GM06990 (cell line): ENCODE data around the gene ARID5B.
"Not testable (repeated sequence)": the region's sequence is repeated elsewhere in the genome, so short reads cannot be mapped to it uniquely, and the experiment has no call there.

Experiments
- DNase-seq: peaks from one replicate; pipeline ENCODE4 v3.0.0-alpha.2; 2011; ENCODE audit not compliant: insufficient read length; ENCODE audit errors: extremely low read depth
- H3K27me3 ChIP-seq: replicated peaks from 2 replicates; pipeline ENCODE4 v1.6.0; 2011; ENCODE audit warnings: low read length; ENCODE audit not compliant: control insufficient read depth, insufficient read depth
- H3K36me3 ChIP-seq: 2 replicates; pipeline ENCODE4 v1.5.1; 2011; ENCODE audit warnings: low read length; ENCODE audit not compliant: control insufficient read depth, insufficient read depth
- H3K4me3 ChIP-seq: replicated peaks from 2 replicates; pipeline ENCODE4 v1.5.1; 2011; ENCODE audit warnings: low read depth, mild to moderate bottlenecking, control low read depth, low read length
- CTCF ChIP-seq: IDR thresholded peaks from 2 replicates; pipeline ENCODE4 v1.5.1; 2011; ENCODE audit warnings: low read length, control low read depth, mild to moderate bottlenecking, inconsistent platforms; ENCODE audit not compliant: insufficient read depth, poor library complexity, severe bottlenecking

Gene ARID5B

DNA sequence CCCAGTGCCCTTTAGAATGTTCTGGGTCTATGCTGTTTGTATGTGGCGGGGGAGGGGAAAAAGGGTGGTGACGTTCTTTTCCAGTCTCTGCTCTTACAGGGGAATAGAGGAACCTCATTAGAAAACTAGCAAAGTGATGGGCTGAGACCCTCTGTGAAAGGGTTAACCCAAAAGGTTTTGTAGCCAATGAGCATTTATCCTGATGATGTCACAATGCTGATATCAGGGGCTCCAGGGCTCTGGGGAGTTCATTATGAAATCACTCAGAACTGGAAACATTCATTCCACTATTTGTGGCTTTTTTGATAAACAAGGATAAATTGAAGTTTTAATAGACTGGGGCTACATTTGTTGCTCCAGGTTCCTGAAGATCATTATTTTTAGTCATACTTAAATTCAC is 71.7 kb downstream of the ARID5B start:
- no peaks in the 10 kb centered on the region for H3K36me3 ChIP-seq
- no peak for TF ChIP-seq CTCF
- H3K27me3 ChIP-seq, result no peaks in the 10 kb centered on the region
- no peak overlapping the region for H3K4me3 ChIP-seq
- no peak for DNase-seq

DNA sequence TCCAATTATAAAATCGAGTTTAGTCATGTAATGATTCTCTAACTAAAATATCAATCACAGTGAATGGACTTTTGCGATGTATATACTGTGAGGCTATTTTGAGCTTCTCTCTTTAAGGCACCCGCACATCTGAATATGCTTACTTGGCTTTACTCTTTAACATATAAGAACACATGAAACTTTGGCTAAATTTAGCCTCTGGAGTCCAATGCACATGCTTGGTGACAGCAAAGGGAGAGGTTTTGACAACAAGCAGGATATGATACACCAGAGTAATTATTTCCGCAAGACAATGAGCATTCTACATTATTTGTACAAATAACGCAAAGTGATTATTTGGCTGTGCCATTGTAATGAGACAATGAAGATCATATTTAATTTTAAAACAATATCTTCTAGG is 72.4 kb downstream of the ARID5B start:
- no peaks in the 10 kb centered on the region for H3K36me3 ChIP-seq
- no peak for DNase-seq
- no peak for TF ChIP-seq CTCF
- H3K27me3 ChIP-seq, result no peaks in the 10 kb centered on the region
- no peak overlapping the region for H3K4me3 ChIP-seq

DNA sequence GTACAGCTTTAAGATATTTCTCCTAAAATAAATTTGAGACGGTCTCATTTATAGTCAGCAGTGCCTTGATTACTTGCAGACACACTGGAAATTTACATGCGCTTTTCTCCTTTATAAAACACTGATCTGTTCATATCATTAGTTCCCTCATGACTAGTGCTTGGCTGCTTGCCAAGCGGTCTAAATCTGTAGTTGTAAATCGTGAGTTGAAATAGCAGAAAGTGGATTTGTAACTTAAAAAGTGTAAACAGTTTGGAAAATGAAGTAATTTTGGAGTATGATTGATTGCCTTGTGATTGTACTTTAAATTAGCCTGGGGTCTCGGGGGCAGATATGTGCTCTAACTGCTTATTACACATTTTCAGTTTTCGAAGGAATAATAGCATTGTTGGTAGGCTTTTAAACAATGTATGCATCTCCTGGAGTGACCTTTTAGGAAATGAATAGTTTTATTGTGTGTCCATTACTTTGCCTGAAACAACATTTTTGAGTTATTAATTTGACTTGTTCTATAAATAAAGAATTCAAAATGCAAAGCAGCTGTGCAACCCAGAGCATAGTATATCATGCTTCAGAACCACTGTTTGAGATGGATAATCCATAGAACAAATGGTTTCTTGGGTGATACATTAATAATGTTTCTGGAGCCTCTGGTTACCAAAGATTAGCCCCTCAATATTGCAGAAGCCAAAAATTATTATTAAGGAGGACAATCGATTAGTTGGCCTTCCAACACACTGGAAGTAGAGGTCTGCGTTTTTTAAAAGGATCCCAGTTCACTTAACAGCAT is 73.3 kb downstream of the ARID5B start:
- H3K4me3 ChIP-seq, result peak overlapping the region; percentile 24; the same call in 1 of the 2 replicates
- no peak for TF ChIP-seq CTCF
- no peaks in the 10 kb centered on the region for H3K36me3 ChIP-seq
- no peaks in the 10 kb centered on the region for H3K27me3 ChIP-seq
- DNase-seq, result no peak

DNA sequence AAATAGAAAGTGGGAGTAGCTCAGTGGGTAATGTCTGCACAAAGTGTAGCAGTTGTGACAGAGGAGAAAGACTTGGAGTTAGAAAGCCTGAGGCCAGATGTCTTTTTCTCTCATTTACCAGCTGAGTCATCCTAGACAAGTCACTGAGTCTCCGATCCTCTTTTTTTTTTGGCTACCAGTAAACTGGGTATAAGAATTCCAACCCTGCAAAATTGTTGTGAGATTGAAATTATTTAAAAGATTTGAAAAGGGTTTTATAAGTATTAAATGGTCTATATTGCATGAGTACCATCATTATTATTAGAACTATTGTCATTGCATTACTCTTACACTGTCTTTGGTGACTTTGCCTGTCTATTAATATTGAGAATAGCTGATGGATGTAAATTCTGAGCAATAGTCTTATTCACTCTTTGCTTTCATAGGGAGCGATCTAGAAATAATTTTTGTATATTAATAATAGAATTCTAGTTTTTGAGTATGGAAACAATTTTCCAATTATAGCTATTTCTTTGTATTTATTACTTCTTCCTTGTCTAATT is 74.0 kb downstream of the ARID5B start:
- Histone ChIP-seq H3K27me3 (no peaks in the 10 kb centered on the region), H3K36me3 (no peaks in the 10 kb centered on the region), H3K4me3 (peak overlapping the region; percentile 24; the same call in 1 of the 2 replicates)
- no peak for DNase-seq
- TF ChIP-seq CTCF, result no peak

DNA sequence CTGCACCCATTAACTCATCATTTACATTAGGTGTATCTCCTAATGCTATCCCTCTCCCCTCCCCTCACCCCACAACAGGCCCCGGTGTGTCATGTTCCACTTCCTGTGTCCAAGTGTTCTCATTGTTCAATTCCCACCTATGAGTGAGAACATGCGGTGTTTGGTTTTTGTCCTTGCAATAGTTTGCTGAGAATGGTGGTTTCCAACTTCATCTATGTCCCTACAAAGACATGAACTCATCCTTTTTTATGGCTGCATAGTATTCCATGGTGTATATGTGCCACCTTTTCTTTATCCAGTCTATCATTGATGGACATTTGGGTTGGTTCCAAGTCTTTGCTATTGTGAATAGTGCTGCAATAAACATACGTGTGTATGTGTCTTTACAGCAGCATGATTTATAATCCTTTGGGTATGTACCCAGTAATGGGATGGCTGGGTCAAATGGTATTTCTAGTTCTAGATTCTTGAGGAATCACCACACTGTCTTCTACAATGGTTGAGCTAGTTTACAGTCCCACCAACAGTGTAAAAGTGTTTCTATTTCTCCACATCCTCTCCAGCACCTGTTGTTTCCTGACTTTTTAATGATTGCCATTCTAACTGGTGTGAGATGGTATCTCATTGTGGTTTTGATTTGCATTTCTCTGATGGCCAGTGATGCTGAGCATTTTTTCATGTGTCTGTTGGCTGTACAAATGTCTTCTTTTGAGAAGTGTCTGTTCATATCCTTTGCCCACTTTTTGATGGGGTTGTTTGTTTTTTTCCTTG is 75.6 kb downstream of the ARID5B start:
- not testable (repeated sequence) for DNase-seq, H3K27me3 ChIP-seq, H3K4me3 ChIP-seq, H3K36me3 ChIP-seq

- peak; percentile 45 for TF ChIP-seq CTCF
- DNase-seq, result no peak
- H3K36me3 ChIP-seq, result peaks cover 2% of the 10 kb centered on the region
- no peaks in the 10 kb centered on the region for H3K27me3 ChIP-seq
- no peak overlapping the region for H3K4me3 ChIP-seq
These were observed 77.5 kb downstream of the ARID5B start for GRCh38 chr10:61978965-61979364.
